Skin of body (tissue), 1 donor: Measurements from ENCODE around the gene RMP24.
"Not testable (repeated sequence)": the region's sequence is repeated elsewhere in the genome, so short reads cannot be mapped to it uniquely, and the experiment has no call there.

Experiments used
- DNase-seq: peaks from one replicate; lab custom pipeline; 2025; lab: John Stamatoyannopoulos, UW

Gene RMP24

GRCh38 chr18:35967866-35968265 is 4.6 kb upstream of the RMP24 start:
- DNase-seq = not testable (repeated sequence)

- no peak for DNase-seq
Observed at GRCh38 chr18:35968278-35968880, 4.1 kb upstream of the RMP24 start.

- DNase-seq = no peak
Observed at GRCh38 chr18:35969676-35970075, 2.8 kb upstream of the RMP24 start.

GRCh38 chr18:35971661-35972196 is 750 bp upstream of the RMP24 start:
- DNase-seq = peak; percentile 63

- no peak for DNase-seq
Observed at GRCh38 chr18:35973650-35974049, 1.2 kb downstream of the RMP24 start.

GRCh38 chr18:35974181-35974580 is 1.7 kb downstream of the RMP24 start:
- no peak for DNase-seq

- no peak for DNase-seq
Observed at GRCh38 chr18:35979112-35979511, 6.6 kb downstream of the RMP24 start.

- no peak for DNase-seq
Observed at GRCh38 chr18:35982409-35983114, 10.1 kb downstream of the RMP24 start.

GRCh38 chr18:35983147-35983546 is 10.7 kb downstream of the RMP24 start:
- no peak for DNase-seq

- no peak for DNase-seq
Observed at GRCh38 chr18:35983818-35984217, 11.3 kb downstream of the RMP24 start.

GRCh38 chr18:35991696-35992095 is 19.2 kb downstream of the RMP24 start:
- no peak for DNase-seq

- no peak for DNase-seq
Observed at GRCh38 chr18:35993013-35993412, 20.5 kb downstream of the RMP24 start.

- DNase-seq = no peak
Observed at GRCh38 chr18:35998967-35999366, 26.5 kb downstream of the RMP24 start.

GRCh38 chr18:35999925-36000324 is 27.4 kb downstream of the RMP24 start:
- DNase-seq = no peak

GRCh38 chr18:36006997-36007396 is 34.5 kb downstream of the RMP24 start:
- no peak for DNase-seq

GRCh38 chr18:36009214-36009613 is 36.7 kb downstream of the RMP24 start:
- no peak for DNase-seq

GRCh38 chr18:36012891-36013290 is 40.4 kb downstream of the RMP24 start:
- DNase-seq = no peak

- DNase-seq = no peak
Observed at GRCh38 chr18:36015629-36016028, 43.1 kb downstream of the RMP24 start.

- peak; percentile 19 for DNase-seq
Observed at GRCh38 chr18:36017232-36017631, 44.8 kb downstream of the RMP24 start.

GRCh38 chr18:36020174-36020711 is 47.8 kb downstream of the RMP24 start:
- no peak for DNase-seq

- peak; percentile 2 for DNase-seq
Observed at GRCh38 chr18:36023336-36023735, 50.9 kb downstream of the RMP24 start.

GRCh38 chr18:36024241-36024640 is 51.8 kb downstream of the RMP24 start:
- not testable (repeated sequence) for DNase-seq

GRCh38 chr18:36025025-36025424 is 52.5 kb downstream of the RMP24 start:
- no peak for DNase-seq
